ENCODE results near the gene RNF207. TPM values are rescaled to one million over a fixed set of nuclear protein-coding genes. Genes with fewer than 3 reads are reported as not detected.

The RNF207 gene
- total and polyA plus RNA-seq, 2 donors (not counting 1 experiment from before 2014, with no cell fraction given): 2.6 to 17.2 TPM

GRCh38 chr1:6199298-6200187 is 6.4 kb upstream of the RNF207 start, which contains the start of gene RPL22:
RPL22 (minus strand) TSS chr1:6199595; CDS start chr1:6199573, 22 bp downstream.
- Histone ChIP-seq H4K20me1 (ENCODE audit: control insufficient read depth, extremely low read depth, insufficient read depth, low read length) (no peaks in the 10 kb centered on the region), H3K27me3 (ENCODE audit: control insufficient read depth, insufficient read depth, low read length) (no peaks in the 10 kb centered on the region), H3K9me3 (ENCODE audit: control insufficient read depth, insufficient read depth, low read depth, low read length) (no peaks in the 10 kb centered on the region), H2AFZ (ENCODE audit: low read length) (peak within 1 kb of the TSS; percentile 92), H3K79me2 (ENCODE audit: control insufficient read depth, insufficient read depth, low read length) (peaks cover 41% of the 10 kb centered on the region), H3K9ac (ENCODE audit: insufficient read depth, low read length) (peak within 1 kb of the TSS; percentile 96), H3K4me1 (ENCODE audit: control insufficient read depth, extremely low read depth, insufficient read depth, low read length) (peaks cover 9% of the 10 kb centered on the region), H3K27ac (ENCODE audit: insufficient read depth, low read length) (peak within 1 kb of the TSS; percentile 85), H3K36me3 (ENCODE audit: control insufficient read depth, insufficient read depth, low read length) (peaks cover 3% of the 10 kb centered on the region), H3K4me3 (replicated peaks in 1 of 4; ENCODE audit: control extremely low read depth in 1 of 4, insufficient read depth in 1 of 4, low read depth in 3 of 4, low read length in 4 of 4) (peak within 1 kb of the TSS; percentile 88 to 100 (median 93)), H3K4me2 (ENCODE audit: extremely low read depth, insufficient read depth, low read length) (peak within 1 kb of the TSS; percentile 97)
- TF ChIP-seq CTCF (conservative IDR thresholded peaks at IDR 0.05 in 1 of 2, IDR thresholded peaks at IDR 0.05 in 1 of 2; ENCODE audit: low read depth in 1 of 2, low read length in 2 of 2) (no peak), EZH2 (IDR thresholded peaks at IDR 0.05; ENCODE audit: low read length, missing control alignments) (no peak)
- DNase-seq (ENCODE audit: low read depth in 2 of 2): peak; percentile 99

- Histone ChIP-seq H3K36me3 (ENCODE audit: control insufficient read depth, insufficient read depth, low read length) (peaks cover 3% of the 10 kb centered on the region), H3K9me3 (ENCODE audit: control insufficient read depth, insufficient read depth, low read depth, low read length) (no peaks in the 10 kb centered on the region), H2AFZ (ENCODE audit: low read length) (peak overlapping the region; percentile 92), H3K27me3 (ENCODE audit: control insufficient read depth, insufficient read depth, low read length) (no peaks in the 10 kb centered on the region), H3K9ac (ENCODE audit: insufficient read depth, low read length) (peak overlapping the region; percentile 55), H4K20me1 (ENCODE audit: control insufficient read depth, extremely low read depth, insufficient read depth, low read length) (no peaks in the 10 kb centered on the region), H3K27ac (ENCODE audit: insufficient read depth, low read length) (peak overlapping the region; percentile 85), H3K4me1 (ENCODE audit: control insufficient read depth, extremely low read depth, insufficient read depth, low read length) (peaks cover 12% of the 10 kb centered on the region), H3K4me2 (ENCODE audit: extremely low read depth, insufficient read depth, low read length) (peak overlapping the region; percentile 97), H3K4me3 (replicated peaks in 1 of 4; ENCODE audit: control extremely low read depth in 1 of 4, insufficient read depth in 1 of 4, low read depth in 3 of 4, low read length in 4 of 4) (peak overlapping the region; percentile 56 to 100 (median 93)), H3K79me2 (ENCODE audit: control insufficient read depth, insufficient read depth, low read length) (peaks cover 39% of the 10 kb centered on the region)
- DNase-seq (ENCODE audit: low read depth in 2 of 2): no peak
- TF ChIP-seq CTCF (conservative IDR thresholded peaks at IDR 0.05 in 1 of 2, IDR thresholded peaks at IDR 0.05 in 1 of 2; ENCODE audit: low read depth in 1 of 2, low read length in 2 of 2) (no peak), EZH2 (IDR thresholded peaks at IDR 0.05; ENCODE audit: low read length, missing control alignments) (no peak)
Observed at GRCh38 chr1:6200188-6200809, 5.6 kb upstream of the RNF207 start.

- no peak overlapping the region for H3K4me3 ChIP-seq (replicated peaks in 1 of 4; ENCODE audit: control extremely low read depth in 1 of 4, insufficient read depth in 1 of 4, low read depth in 3 of 4, low read length in 4 of 4)
- H4K20me1 ChIP-seq (ENCODE audit: control insufficient read depth, extremely low read depth, insufficient read depth, low read length): no peaks in the 10 kb centered on the region
- no peak overlapping the region for H2AFZ ChIP-seq (ENCODE audit: low read length)
- no peak for TF ChIP-seq CTCF (conservative IDR thresholded peaks at IDR 0.05 in 1 of 2, IDR thresholded peaks at IDR 0.05 in 1 of 2; ENCODE audit: low read depth in 1 of 2, low read length in 2 of 2)
- TF ChIP-seq EZH2 (IDR thresholded peaks at IDR 0.05; ENCODE audit: low read length, missing control alignments): no peak
- H3K27ac ChIP-seq (ENCODE audit: insufficient read depth, low read length): no peak overlapping the region
- no peak overlapping the region for H3K4me2 ChIP-seq (ENCODE audit: extremely low read depth, insufficient read depth, low read length)
- H3K79me2 ChIP-seq (ENCODE audit: control insufficient read depth, insufficient read depth, low read length): peaks cover 21% of the 10 kb centered on the region
- H3K36me3 ChIP-seq (ENCODE audit: control insufficient read depth, insufficient read depth, low read length): no peaks in the 10 kb centered on the region
- DNase-seq (ENCODE audit: low read depth in 2 of 2): no peak
- H3K4me1 ChIP-seq (ENCODE audit: control insufficient read depth, extremely low read depth, insufficient read depth, low read length): peaks cover 12% of the 10 kb centered on the region
- no peaks in the 10 kb centered on the region for H3K27me3 ChIP-seq (ENCODE audit: control insufficient read depth, insufficient read depth, low read length)
- H3K9me3 ChIP-seq (ENCODE audit: control insufficient read depth, insufficient read depth, low read depth, low read length): no peaks in the 10 kb centered on the region
- no peak overlapping the region for H3K9ac ChIP-seq (ENCODE audit: insufficient read depth, low read length)
Observed at GRCh38 chr1:6202256-6202655, 3.7 kb upstream of the RNF207 start.
